ENCODE measurements around the gene TAF1B. TPM values are rescaled to one million over a fixed set of nuclear protein-coding genes. Genes with fewer than 3 reads are reported as not detected.

The TAF1B gene
- total RNA-seq, 1 experiment from 2014 or later: 25.5 TPM

- no peaks in the 10 kb centered on the region for H3K9me3 Mint-ChIP-seq (ENCODE audit: unreplicated experiment)
- peaks cover 2% of the 10 kb centered on the region for H3K4me1 Mint-ChIP-seq (ENCODE audit: insufficient read depth, unreplicated experiment)
- no peak for DNase-seq (ENCODE audit: unreplicated experiment)
- H3K4me3 Mint-ChIP-seq (ENCODE audit: unreplicated experiment): no peak overlapping the region
- ChIA-PET CTCF (interaction anchor here (0.7 to 1.6 kb wide), 5 partner anchors 11 to 388 kb away, joined by 3 to 7 read pairs (median 3); partner anchors contain the start of genes CPSF3, ITGB1BP1 and TAF1B), POLR2A (interaction anchor here (0.9 to 1.4 kb wide), 2 partner anchors 10 to 32 kb away, joined by 4 read pairs; partner anchors contain the start of gene TAF1B)
- no TSS peak for BruUV-seq (replicated peaks)
- TF ChIP-seq, protein P1, sequence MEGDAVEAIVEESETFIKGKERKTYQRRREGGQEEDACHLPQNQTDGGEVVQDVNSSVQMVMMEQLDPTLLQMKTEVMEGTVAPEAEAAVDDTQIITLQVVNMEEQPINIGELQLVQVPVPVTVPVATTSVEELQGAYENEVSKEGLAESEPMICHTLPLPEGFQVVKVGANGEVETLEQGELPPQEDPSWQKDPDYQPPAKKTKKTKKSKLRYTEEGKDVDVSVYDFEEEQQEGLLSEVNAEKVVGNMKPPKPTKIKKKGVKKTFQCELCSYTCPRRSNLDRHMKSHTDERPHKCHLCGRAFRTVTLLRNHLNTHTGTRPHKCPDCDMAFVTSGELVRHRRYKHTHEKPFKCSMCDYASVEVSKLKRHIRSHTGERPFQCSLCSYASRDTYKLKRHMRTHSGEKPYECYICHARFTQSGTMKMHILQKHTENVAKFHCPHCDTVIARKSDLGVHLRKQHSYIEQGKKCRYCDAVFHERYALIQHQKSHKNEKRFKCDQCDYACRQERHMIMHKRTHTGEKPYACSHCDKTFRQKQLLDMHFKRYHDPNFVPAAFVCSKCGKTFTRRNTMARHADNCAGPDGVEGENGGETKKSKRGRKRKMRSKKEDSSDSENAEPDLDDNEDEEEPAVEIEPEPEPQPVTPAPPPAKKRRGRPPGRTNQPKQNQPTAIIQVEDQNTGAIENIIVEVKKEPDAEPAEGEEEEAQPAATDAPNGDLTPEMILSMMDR (IDR thresholded peaks at IDR 0.05; ENCODE audit: unreplicated experiment): no peak
- intact Hi-C loops (cut with micrococcal nuclease): no loop called here
- no peaks in the 10 kb centered on the region for H3K27me3 Mint-ChIP-seq (ENCODE audit: insufficient read depth, unreplicated experiment)
- no peaks in the 10 kb centered on the region for H3K36me3 Mint-ChIP-seq (ENCODE audit: insufficient read depth, unreplicated experiment)
- no peak overlapping the region for H3K27ac Mint-ChIP-seq (ENCODE audit: low read depth, unreplicated experiment)
These were observed 32.1 kb upstream of the TAF1B start for GRCh38 chr2:9811216-9811615.

- Mint-ChIP-seq H3K4me3 (ENCODE audit: unreplicated experiment) (no peak overlapping the region), H3K27me3 (ENCODE audit: insufficient read depth, unreplicated experiment) (no peaks in the 10 kb centered on the region), H3K4me1 (ENCODE audit: insufficient read depth, unreplicated experiment) (no peaks in the 10 kb centered on the region), H3K27ac (ENCODE audit: low read depth, unreplicated experiment) (no peak overlapping the region), H3K9me3 (ENCODE audit: unreplicated experiment) (no peaks in the 10 kb centered on the region), H3K36me3 (ENCODE audit: insufficient read depth, unreplicated experiment) (no peaks in the 10 kb centered on the region)
- DNase-seq (ENCODE audit: unreplicated experiment): no peak
- BruUV-seq (replicated peaks): no TSS peak
- TF ChIP-seq, protein P1 (IDR thresholded peaks at IDR 0.05; ENCODE audit: unreplicated experiment): no peak
- POLR2A ChIA-PET: interaction anchor here (0.9 to 4.2 kb wide), 4 partner anchors 10 to 32 kb away, joined by 4 to 29 read pairs (median 13); partner anchors contain the start of gene TAF1B
- intact Hi-C loops (cut with micrococcal nuclease): no loop called here
- CTCF ChIA-PET: interaction anchor here (0.6 to 4.9 kb wide), 10 partner anchors 9 to 238 kb away, joined by 3 to 95 read pairs (median 18); partner anchors contain the start of gene TAF1B
These were observed 31.4 kb upstream of the TAF1B start for GRCh38 chr2:9811679-9812511.

- intact Hi-C loops (cut with micrococcal nuclease): no loop called here
- no peak overlapping the region for H3K27ac Mint-ChIP-seq (ENCODE audit: low read depth, unreplicated experiment)
These were observed 30.3 kb upstream of the TAF1B start for GRCh38 chr2:9812945-9813311.

More at GRCh38 chr2:9812945-9813311, 30.3 kb upstream of the TAF1B start:
- H3K4me1 Mint-ChIP-seq (ENCODE audit: insufficient read depth, unreplicated experiment): peaks cover under 1% of the 10 kb centered on the region
- DNase-seq (ENCODE audit: unreplicated experiment): no peak
- CTCF ChIA-PET: interaction anchor here (0.6 to 4.9 kb wide), 23 partner anchors 10 to 607 kb away, joined by 3 to 95 read pairs (median 8); partner anchors contain the start of genes TAF1B and YWHAQ
- no peaks in the 10 kb centered on the region for H3K27me3 Mint-ChIP-seq (ENCODE audit: insufficient read depth, unreplicated experiment)
- H3K36me3 Mint-ChIP-seq (ENCODE audit: insufficient read depth, unreplicated experiment): no peaks in the 10 kb centered on the region
- TF ChIP-seq, protein P1 (IDR thresholded peaks at IDR 0.05; ENCODE audit: unreplicated experiment): no peak
- H3K9me3 Mint-ChIP-seq (ENCODE audit: unreplicated experiment): no peaks in the 10 kb centered on the region
- BruUV-seq (replicated peaks): no TSS peak
- POLR2A ChIA-PET: interaction anchor here (0.9 to 4.2 kb wide), 5 partner anchors 11 to 102 kb away, joined by 3 to 29 read pairs (median 4); partner anchors contain the start of gene TAF1B
- no peak overlapping the region for H3K4me3 Mint-ChIP-seq (ENCODE audit: unreplicated experiment)
